Natural killer cell treated with Interleukin-12 subunit alpha and Interleukin-12 subunit beta and Interleukin-15 and Interleukin-18, amount 100 ng/mL, for 72 hours (primary cell): Measurements from ENCODE around the gene ELF5. TPM values are rescaled to one million over a fixed set of nuclear protein-coding genes. Genes with fewer than 3 reads are reported as not detected.

Source experiments
- ATAC-seq, 2 donors: fragments of 150-1000 bp; cut with Tn5 transposase in 1 of 2; sonication (Bioruptor Pico), chemical (Tn5 transposase) in 1 of 2; 2 replicates each; pipeline ENCODE4 v1.10.0; 2021
- DNase-seq: peaks from one replicate; pipeline ENCODE4 v3.0.0; 2022; ENCODE audit warnings: low spot score
- H3K27ac Mint-ChIP-seq, 2 donors: 1 replicate in 1 of 2; 2 replicates in 1 of 2; pipeline ENCODE4 v1.8.0; 2022; ENCODE audit warnings: mixed read lengths in 2 of 2, mild to moderate bottlenecking in 1 of 2, moderate library complexity in 1 of 2
- H3K27me3 Mint-ChIP-seq, 2 donors: 1 replicate in 1 of 2; 2 replicates in 1 of 2; pipeline ENCODE4 v1.8.0; 2022; ENCODE audit warnings: mixed read lengths in 2 of 2
- H3K36me3 Mint-ChIP-seq: one replicate; pipeline ENCODE4 v1.8.0; 2022; ENCODE audit warnings: mixed read lengths
- H3K4me1 Mint-ChIP-seq, 2 donors: 1 replicate in 1 of 2; 2 replicates in 1 of 2; pipeline ENCODE4 v1.8.0; 2022; ENCODE audit warnings: low read depth in 2 of 2, mixed read lengths in 2 of 2, mild to moderate bottlenecking in 1 of 2
- H3K4me3 Mint-ChIP-seq: one replicate; pipeline ENCODE4 v1.8.0; 2022; ENCODE audit warnings: mixed read lengths
- H3K9me3 Mint-ChIP-seq: 2 replicates; pipeline ENCODE4 v1.8.0; 2022; ENCODE audit warnings: mixed read lengths
- total RNA-seq, 2 donors: library from RNA; stranded (reverse); gene quantifications; one replicate each; pipeline ENCODE4 v1.2.3, GENCODE V29; 2022

Gene ELF5
- not detected for total RNA-seq

- DNase-seq, result no peak
- H3K9me3 Mint-ChIP-seq, result no peaks in the 10 kb centered on the region
- H3K27me3 Mint-ChIP-seq, result peaks cover 6 to 7% of the 10 kb centered on the region in 2 donors
- H3K36me3 Mint-ChIP-seq, result no peaks in the 10 kb centered on the region
- no peak within 1 kb of the TSS for H3K4me3 Mint-ChIP-seq
- H3K4me1 Mint-ChIP-seq, result no peaks in the 10 kb centered on the region
- H3K27ac Mint-ChIP-seq, result no peak within 1 kb of the TSS
- no peak for ATAC-seq
Observed at GRCh38 chr11:34513682-34514449, at the start of gene ELF5. TSS of gene ELF5 (minus strand) at chr11:34513794. CDS start at chr11:34505749, 8,045 bp downstream.

GRCh38 chr11:34562976-34563375, 49.4 kb upstream of the ELF5 start:
- peaks cover 36 to 42% of the 10 kb centered on the region in 2 donors for H3K27me3 Mint-ChIP-seq
- H3K4me1 Mint-ChIP-seq, result no peaks in the 10 kb centered on the region
- H3K4me3 Mint-ChIP-seq, result no peak overlapping the region
- no peaks in the 10 kb centered on the region for H3K36me3 Mint-ChIP-seq
- H3K9me3 Mint-ChIP-seq, result no peaks in the 10 kb centered on the region
- ATAC-seq, result no peak
- DNase-seq, result no peak
- no peak overlapping the region for H3K27ac Mint-ChIP-seq

- no peak for ATAC-seq
- no peaks in the 10 kb centered on the region for H3K4me1 Mint-ChIP-seq
- H3K9me3 Mint-ChIP-seq, result no peaks in the 10 kb centered on the region
- no peaks in the 10 kb centered on the region for H3K36me3 Mint-ChIP-seq
- H3K4me3 Mint-ChIP-seq, result no peak overlapping the region
- H3K27ac Mint-ChIP-seq, result no peak overlapping the region
- no peak for DNase-seq
- H3K27me3 Mint-ChIP-seq, result peaks cover 28 to 34% of the 10 kb centered on the region in 2 donors
Observed at GRCh38 chr11:34560511-34560910, 46.9 kb upstream of the ELF5 start.

- no peak for ATAC-seq
- H3K9me3 Mint-ChIP-seq, result no peaks in the 10 kb centered on the region
- H3K27ac Mint-ChIP-seq, result no peak overlapping the region
Observed at GRCh38 chr11:34558673-34559072, 45.1 kb upstream of the ELF5 start.

GRCh38 chr11:34558211-34558610, 44.6 kb upstream of the ELF5 start:
- peaks cover 26 to 33% of the 10 kb centered on the region in 2 donors for H3K27me3 Mint-ChIP-seq
- no peak overlapping the region for H3K4me3 Mint-ChIP-seq
- no peak overlapping the region for H3K27ac Mint-ChIP-seq
- ATAC-seq (no peak), DNase-seq (no peak)
- H3K36me3 Mint-ChIP-seq, result no peaks in the 10 kb centered on the region
- no peaks in the 10 kb centered on the region for H3K9me3 Mint-ChIP-seq
- no peaks in the 10 kb centered on the region for H3K4me1 Mint-ChIP-seq

More at GRCh38 chr11:34558673-34559072, 45.1 kb upstream of the ELF5 start:
- Mint-ChIP-seq H3K4me1 (no peaks in the 10 kb centered on the region), H3K36me3 (no peaks in the 10 kb centered on the region), H3K27me3 (peaks cover 25 to 32% of the 10 kb centered on the region in 2 donors), H3K4me3 (no peak overlapping the region)
- DNase-seq, result no peak

- no peaks in the 10 kb centered on the region for H3K4me1 Mint-ChIP-seq
- H3K4me3 Mint-ChIP-seq, result no peak overlapping the region
- H3K9me3 Mint-ChIP-seq, result no peaks in the 10 kb centered on the region
- ATAC-seq (no peak), DNase-seq (no peak)
- no peaks in the 10 kb centered on the region for H3K36me3 Mint-ChIP-seq
- H3K27me3 Mint-ChIP-seq, result peaks cover 9 to 26% of the 10 kb centered on the region in 2 donors
- no peak overlapping the region for H3K27ac Mint-ChIP-seq
Observed at GRCh38 chr11:34552270-34552669, 38.7 kb upstream of the ELF5 start.

GRCh38 chr11:34549271-34549670, 35.7 kb upstream of the ELF5 start:
- Mint-ChIP-seq H3K9me3 (no peaks in the 10 kb centered on the region), H3K27me3 (peaks cover 13 to 37% of the 10 kb centered on the region in 2 donors), H3K36me3 (no peaks in the 10 kb centered on the region), H3K4me3 (no peak overlapping the region), H3K27ac (no peak overlapping the region), H3K4me1 (no peaks in the 10 kb centered on the region)
- no peak for DNase-seq
- no peak for ATAC-seq

- no peak overlapping the region for H3K27ac Mint-ChIP-seq
- ATAC-seq, result no peak
Observed at GRCh38 chr11:34548278-34548677, 34.7 kb upstream of the ELF5 start.

GRCh38 chr11:34546511-34547209, 33.1 kb upstream of the ELF5 start:
- Mint-ChIP-seq H3K4me3 (no peak overlapping the region), H3K27me3 (peaks cover 21 to 46% of the 10 kb centered on the region in 2 donors), H3K9me3 (no peaks in the 10 kb centered on the region), H3K36me3 (no peaks in the 10 kb centered on the region), H3K27ac (no peak overlapping the region), H3K4me1 (no peaks in the 10 kb centered on the region)
- no peak for DNase-seq
- no peak for ATAC-seq

More at GRCh38 chr11:34548278-34548677, 34.7 kb upstream of the ELF5 start:
- no peak overlapping the region for H3K4me3 Mint-ChIP-seq
- no peaks in the 10 kb centered on the region for H3K36me3 Mint-ChIP-seq
- no peak for DNase-seq
- peaks cover 16 to 42% of the 10 kb centered on the region in 2 donors for H3K27me3 Mint-ChIP-seq
- no peaks in the 10 kb centered on the region for H3K9me3 Mint-ChIP-seq
- H3K4me1 Mint-ChIP-seq, result no peaks in the 10 kb centered on the region

GRCh38 chr11:34542089-34542488, 28.5 kb upstream of the ELF5 start:
- Mint-ChIP-seq H3K36me3 (no peaks in the 10 kb centered on the region), H3K4me1 (no peaks in the 10 kb centered on the region), H3K27ac (no peak overlapping the region), H3K27me3 (peaks cover 32 to 49% of the 10 kb centered on the region in 2 donors), H3K9me3 (no peaks in the 10 kb centered on the region), H3K4me3 (no peak overlapping the region)
- DNase-seq, result no peak
- ATAC-seq, result no peak

- ATAC-seq (no peak), DNase-seq (no peak)
- Mint-ChIP-seq H3K27me3 (peaks cover 32 to 44% of the 10 kb centered on the region in 2 donors), H3K27ac (no peak overlapping the region), H3K4me3 (no peak overlapping the region), H3K36me3 (no peaks in the 10 kb centered on the region), H3K9me3 (no peaks in the 10 kb centered on the region), H3K4me1 (no peaks in the 10 kb centered on the region)
Observed at GRCh38 chr11:34540870-34541269, 27.3 kb upstream of the ELF5 start.

- ATAC-seq (no peak), DNase-seq (no peak)
- Mint-ChIP-seq H3K9me3 (peaks cover 4% of the 10 kb centered on the region), H3K27ac (no peak overlapping the region), H3K36me3 (no peaks in the 10 kb centered on the region), H3K27me3 (peaks cover 25 to 30% of the 10 kb centered on the region in 2 donors), H3K4me1 (no peaks in the 10 kb centered on the region), H3K4me3 (no peak overlapping the region)
Observed at GRCh38 chr11:34537636-34538035, 24.0 kb upstream of the ELF5 start.

- DNase-seq (no peak), ATAC-seq (no peak)
- H3K27ac Mint-ChIP-seq, result no peak overlapping the region
- H3K4me1 Mint-ChIP-seq, result no peaks in the 10 kb centered on the region
- peaks cover 4% of the 10 kb centered on the region for H3K9me3 Mint-ChIP-seq
- H3K27me3 Mint-ChIP-seq, result peaks cover 16 to 25% of the 10 kb centered on the region in 2 donors
- H3K4me3 Mint-ChIP-seq, result no peak overlapping the region
- H3K36me3 Mint-ChIP-seq, result no peaks in the 10 kb centered on the region
Observed at GRCh38 chr11:34536056-34536455, 22.5 kb upstream of the ELF5 start.

GRCh38 chr11:34534826-34535225, 21.2 kb upstream of the ELF5 start:
- H3K27me3 Mint-ChIP-seq, result peaks cover 25 to 26% of the 10 kb centered on the region in 2 donors
- H3K4me3 Mint-ChIP-seq, result no peak overlapping the region
- H3K27ac Mint-ChIP-seq, result no peak overlapping the region
- H3K36me3 Mint-ChIP-seq, result no peaks in the 10 kb centered on the region
- DNase-seq (no peak), ATAC-seq (no peak)
- no peaks in the 10 kb centered on the region for H3K4me1 Mint-ChIP-seq
- peaks cover 4% of the 10 kb centered on the region for H3K9me3 Mint-ChIP-seq
